HFF-Myc (cell line): ENCODE results near the gene TRAF7.
A peak's percentile ranks its signal among the peaks of the same experiment; 100 is the strongest.

Experiments
- DNase-seq: peaks from one replicate; pipeline ENCODE4 v3.0.0-alpha.2; 2011; ENCODE audit warnings: low read depth; ENCODE audit errors: extremely low read depth
- H3K4me3 ChIP-seq: replicated peaks from 2 replicates; pipeline ENCODE4 v1.5.1; 2011; ENCODE audit warnings: low read depth, mild to moderate bottlenecking, control low read depth, low read length
- CTCF ChIP-seq: IDR thresholded peaks from 2 replicates; pipeline ENCODE4 v1.5.1; 2012; ENCODE audit warnings: mild to moderate bottlenecking, low read depth, low read length, control low read depth; ENCODE audit errors: missing control alignments

Gene TRAF7

GRCh38 chr16:2145843-2146242 lies 9.7 kb upstream of the TRAF7 start:
- TF ChIP-seq CTCF, result no peak
- no peak for DNase-seq
- no peak overlapping the region for H3K4me3 ChIP-seq

GRCh38 chr16:2147378-2147777 lies 8.2 kb upstream of the TRAF7 start:
- H3K4me3 ChIP-seq, result no peak overlapping the region
- no peak for TF ChIP-seq CTCF
- no peak for DNase-seq

GRCh38 chr16:2147981-2148671 lies 7.5 kb upstream of the TRAF7 start, which contains the start of gene RAB26:
TSS of gene RAB26 (plus strand) at chr16:2148625. CDS start at chr16:2148784, 159 bp downstream.
- TF ChIP-seq CTCF, result no peak
- DNase-seq, result no peak
- H3K4me3 ChIP-seq, result peak within 1 kb of the TSS; percentile 30

GRCh38 chr16:2148714-2149629 lies 6.6 kb upstream of the TRAF7 start:
- no peak for TF ChIP-seq CTCF
- DNase-seq, result no peak
- H3K4me3 ChIP-seq, result peak overlapping the region; percentile 30

GRCh38 chr16:2149630-2150417 lies 5.8 kb upstream of the TRAF7 start:
- no peak for DNase-seq
- 0 out of 2 replicates have a peak overlapping the region, but pooled peaks have one; percentile 2 for H3K4me3 ChIP-seq
- TF ChIP-seq CTCF, result no peak

GRCh38 chr16:2150418-2151187 lies 5.0 kb upstream of the TRAF7 start:
- DNase-seq, result no peak
- no peak overlapping the region for H3K4me3 ChIP-seq
- peak; percentile 3 for TF ChIP-seq CTCF
